Activated naive CD8-positive, alpha-beta T cell treated with anti-CD3 and anti-CD28 coated beads, Interleukin-2, amount 50 U/mL, for 16 hours (primary cell): ENCODE data around the gene RNF225.
"Not testable (repeated sequence)": the region's sequence is repeated elsewhere in the genome, so short reads cannot be mapped to it uniquely, and the experiment has no call there.

ENCODE experiments used
- DNase-seq: peaks from one replicate; pipeline ENCODE4 v3.0.0-alpha.2; 2020; ENCODE audit warnings: low read depth, low spot score

Gene RNF225

GRCh38 chr19:58387338-58388174, 7.9 kb upstream of the RNF225 start:
- no peak for DNase-seq

GRCh38 chr19:58388175-58388526, 7.3 kb upstream of the RNF225 start:
- no peak for DNase-seq

GRCh38 chr19:58392945-58393724, 2.3 kb upstream of the RNF225 start:
- no peak for DNase-seq

GRCh38 chr19:58393725-58394033, 1.8 kb upstream of the RNF225 start:
- DNase-seq, result no peak

- no peak for DNase-seq
Measured at GRCh38 chr19:58394821-58395219, 636 bp upstream of the RNF225 start.

- DNase-seq, result no peak
Measured at GRCh38 chr19:58395979-58396627, 647 bp downstream of the RNF225 start.

- DNase-seq, result no peak
Measured at GRCh38 chr19:58396691-58397532, 1.5 kb downstream of the RNF225 start.

GRCh38 chr19:58397533-58398037, 2.1 kb downstream of the RNF225 start:
- DNase-seq, result no peak

- DNase-seq, result no peak
Measured at GRCh38 chr19:58398087-58398486, 2.6 kb downstream of the RNF225 start.

- DNase-seq, result no peak
Measured at GRCh38 chr19:58398545-58398944, 3.1 kb downstream of the RNF225 start.

- no peak for DNase-seq
Measured at GRCh38 chr19:58399903-58400302, 4.4 kb downstream of the RNF225 start.

- DNase-seq, result no peak
Measured at GRCh38 chr19:58400316-58400915, 5.0 kb downstream of the RNF225 start.

- DNase-seq, result peak; percentile 98
Measured at GRCh38 chr19:58400916-58401839, 5.7 kb downstream of the RNF225 start.

- DNase-seq, result no peak
Measured at GRCh38 chr19:58401840-58402421, 6.5 kb downstream of the RNF225 start.

GRCh38 chr19:58403920-58404478, 8.5 kb downstream of the RNF225 start:
- not testable (repeated sequence) for DNase-seq

GRCh38 chr19:58406818-58407657, 11.6 kb downstream of the RNF225 start:
- DNase-seq, result no peak

- DNase-seq, result no peak
Measured at GRCh38 chr19:58407658-58408151, 12.2 kb downstream of the RNF225 start.
